DOHH2 (cell line): Measurements from ENCODE around the gene DYNC1I1.
A peak's percentile ranks its signal among the peaks of the same experiment; 100 is the strongest.

ENCODE experiments used
- H3F3A ChIP-seq: fragments of 200-600 bp; sonication (generic), shearing (Covaris generic); 2 replicates; pipeline ENCODE4 v1.6.0; 2016; ENCODE audit warnings: antibody characterized with exemption, mild to moderate bottlenecking; ENCODE audit not compliant: control insufficient read depth, insufficient read depth
- H3K27ac ChIP-seq: fragments of 200-600 bp; sonication (generic); 2 replicates; pipeline ENCODE4 v1.5.1; 2014; ENCODE audit warnings: low read depth, mild to moderate bottlenecking, low read length, moderate library complexity
- H3K27me3 ChIP-seq: fragments of 200-600 bp; sonication (generic); 2 replicates; pipeline ENCODE4 v1.6.1; 2014; ENCODE audit warnings: mild to moderate bottlenecking, low read length, mixed read lengths; ENCODE audit not compliant: control insufficient read depth
- H3K36me3 ChIP-seq: fragments of 200-600 bp; sonication (generic); 2 replicates; pipeline ENCODE4 v1.6.1; 2014; ENCODE audit warnings: mild to moderate bottlenecking, low read length, moderate library complexity, mixed read lengths; ENCODE audit not compliant: control insufficient read depth
- H3K4me1 ChIP-seq: fragments of 200-600 bp; sonication (generic); 2 replicates; pipeline ENCODE4 v1.6.1; 2014; ENCODE audit warnings: mild to moderate bottlenecking, low read length, mixed read lengths; ENCODE audit not compliant: control insufficient read depth
- H3K4me2 ChIP-seq: fragments of 200-600 bp; sonication (generic); 2 replicates; pipeline ENCODE4 v1.6.0; 2014; ENCODE audit warnings: mild to moderate bottlenecking, low read length, moderate library complexity
- H3K4me3 ChIP-seq: fragments of 200-600 bp; sonication (generic); 2 replicates; pipeline ENCODE4 v1.5.1; 2014; ENCODE audit warnings: mild to moderate bottlenecking, low read length, mixed read lengths
- H3K79me2 ChIP-seq: fragments of 200-600 bp; sonication (generic); 2 replicates; pipeline ENCODE4 v1.6.1; 2014; ENCODE audit warnings: mild to moderate bottlenecking, low read length, mixed read lengths; ENCODE audit not compliant: control insufficient read depth
- H3K9me2 ChIP-seq: fragments of 200-600 bp; sonication (generic); replicated peaks from 2 replicates; pipeline ENCODE4 v1.6.1; 2014; ENCODE audit warnings: mild to moderate bottlenecking, low read length, mixed read lengths; ENCODE audit not compliant: control insufficient read depth
- H3K9me3 ChIP-seq: fragments of 200-600 bp; sonication (generic); 2 replicates; pipeline ENCODE4 v1.6.1; 2014; ENCODE audit warnings: antibody characterized with exemption, low read length, mixed read lengths; ENCODE audit not compliant: control insufficient read depth, insufficient read depth
- H4K20me1 ChIP-seq: fragments of 200-600 bp; sonication (generic); 2 replicates; pipeline ENCODE4 v1.6.0; 2014; ENCODE audit warnings: low read depth, mild to moderate bottlenecking, antibody characterized with exemption, low read length, moderate library complexity; ENCODE audit not compliant: control insufficient read depth, insufficient read depth
- EZH2phosphoT487 ChIP-seq: fragments of 200-600 bp; sonication (generic); IDR thresholded peaks from 2 replicates; pipeline ENCODE4 v1.6.1; 2017; ENCODE audit warnings: borderline replicate concordance, mild to moderate bottlenecking, antibody characterized with exemption, low read length, moderate library complexity, mixed read lengths
- TF ChIP-seq, protein P1 (sequence below): fragments of 200-600 bp; sonication (generic); IDR thresholded peaks from one replicate; pipeline ENCODE4 v1.5.1; 2014; ENCODE audit warnings: antibody characterized with exemption, mild to moderate bottlenecking, low read depth, low read length; ENCODE audit not compliant: poor library complexity, severe bottlenecking

Gene DYNC1I1

DNA sequence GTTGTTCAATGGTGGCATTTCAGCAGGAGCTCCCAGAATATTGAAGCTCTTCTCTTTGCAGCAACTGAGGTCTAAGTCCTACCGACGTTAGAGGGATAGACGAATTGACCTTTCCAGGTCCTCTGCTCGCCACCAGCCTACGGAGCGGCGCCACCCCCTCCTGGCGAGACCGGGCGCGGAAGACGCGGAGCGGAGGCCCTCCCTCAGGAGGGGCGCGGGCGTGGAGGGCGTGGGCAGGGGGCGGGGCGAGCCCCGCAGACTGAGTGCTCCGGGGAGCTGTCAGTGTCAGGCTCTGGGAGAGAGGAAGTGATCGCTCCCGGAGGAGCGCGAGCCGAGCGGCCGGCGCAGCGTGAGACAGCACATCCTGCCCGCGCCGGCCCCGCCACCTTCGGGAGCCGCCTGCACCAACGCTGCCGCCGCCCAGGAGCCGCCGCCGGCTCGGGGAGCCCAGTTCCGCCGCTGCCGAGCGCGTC lies at the start of gene DYNC1I1:
DYNC1I1 (plus strand) TSS at position 257 of the 473 bp plus-strand sequence. CDS start 32,176 bp downstream, outside the sequence.
- H4K20me1 ChIP-seq = no peaks in the 10 kb centered on the region
- peak within 1 kb of the TSS; percentile 51 for H3K4me3 ChIP-seq

DNA sequence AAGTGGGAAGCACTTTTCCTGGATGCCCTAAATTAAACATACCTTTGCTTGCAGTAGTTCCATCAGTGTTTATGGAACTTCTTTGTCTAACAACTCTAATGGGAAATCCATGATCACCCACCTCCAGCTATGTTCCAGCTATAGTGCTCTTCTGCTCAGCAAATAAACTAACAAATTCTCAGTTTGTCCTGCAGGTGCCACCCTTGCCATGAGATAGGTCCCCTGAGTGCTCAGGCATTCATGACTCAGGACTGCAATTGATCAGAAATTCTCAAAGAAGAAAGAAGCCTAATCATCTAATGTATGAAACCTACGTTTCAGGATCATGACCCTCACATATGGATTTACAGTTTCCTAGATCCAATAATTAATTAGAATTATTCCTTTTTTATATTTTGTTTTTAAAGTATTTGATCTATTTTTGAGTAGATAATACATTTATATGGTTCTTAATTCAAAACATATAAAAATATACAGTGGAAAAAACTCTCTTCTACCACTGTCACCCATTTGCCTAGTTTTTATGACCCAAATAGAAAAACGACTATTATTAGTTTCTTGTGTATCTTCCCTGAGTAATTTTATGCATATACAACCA lies 48.7 kb upstream of the DYNC1I1 start:
- 0 out of 2 replicates have a peak, but pooled peaks cover 2% of the 10 kb centered on the region for H3K27me3 ChIP-seq
- no peaks in the 10 kb centered on the region for H3K36me3 ChIP-seq
- no peak overlapping the region for H3K27ac ChIP-seq
- H3K9me2 ChIP-seq = no peaks in the 10 kb centered on the region
- TF ChIP-seq, protein P1, sequence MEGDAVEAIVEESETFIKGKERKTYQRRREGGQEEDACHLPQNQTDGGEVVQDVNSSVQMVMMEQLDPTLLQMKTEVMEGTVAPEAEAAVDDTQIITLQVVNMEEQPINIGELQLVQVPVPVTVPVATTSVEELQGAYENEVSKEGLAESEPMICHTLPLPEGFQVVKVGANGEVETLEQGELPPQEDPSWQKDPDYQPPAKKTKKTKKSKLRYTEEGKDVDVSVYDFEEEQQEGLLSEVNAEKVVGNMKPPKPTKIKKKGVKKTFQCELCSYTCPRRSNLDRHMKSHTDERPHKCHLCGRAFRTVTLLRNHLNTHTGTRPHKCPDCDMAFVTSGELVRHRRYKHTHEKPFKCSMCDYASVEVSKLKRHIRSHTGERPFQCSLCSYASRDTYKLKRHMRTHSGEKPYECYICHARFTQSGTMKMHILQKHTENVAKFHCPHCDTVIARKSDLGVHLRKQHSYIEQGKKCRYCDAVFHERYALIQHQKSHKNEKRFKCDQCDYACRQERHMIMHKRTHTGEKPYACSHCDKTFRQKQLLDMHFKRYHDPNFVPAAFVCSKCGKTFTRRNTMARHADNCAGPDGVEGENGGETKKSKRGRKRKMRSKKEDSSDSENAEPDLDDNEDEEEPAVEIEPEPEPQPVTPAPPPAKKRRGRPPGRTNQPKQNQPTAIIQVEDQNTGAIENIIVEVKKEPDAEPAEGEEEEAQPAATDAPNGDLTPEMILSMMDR = peak; percentile 35
- no peak for TF ChIP-seq EZH2phosphoT487
- H4K20me1 ChIP-seq = no peaks in the 10 kb centered on the region
- H3K9me3 ChIP-seq = no peaks in the 10 kb centered on the region
- no peak overlapping the region for H3K4me2 ChIP-seq
- H3K4me1 ChIP-seq = no peaks in the 10 kb centered on the region
- H3F3A ChIP-seq = no peaks in the 10 kb centered on the region
- no peak overlapping the region for H3K4me3 ChIP-seq
- H3K79me2 ChIP-seq = no peaks in the 10 kb centered on the region

More for the DNA sequence above, at the start of gene DYNC1I1:
- no peaks in the 10 kb centered on the region for H3F3A ChIP-seq
- no peak within 1 kb of the TSS for H3K27ac ChIP-seq
- no peaks in the 10 kb centered on the region for H3K27me3 ChIP-seq
- H3K36me3 ChIP-seq = no peaks in the 10 kb centered on the region
- H3K9me3 ChIP-seq = no peaks in the 10 kb centered on the region
- no peak for TF ChIP-seq EZH2phosphoT487
- TF ChIP-seq, protein P1 = no peak
- H3K4me1 ChIP-seq = no peaks in the 10 kb centered on the region
- H3K79me2 ChIP-seq = no peaks in the 10 kb centered on the region
- peak within 1 kb of the TSS; percentile 54 for H3K4me2 ChIP-seq
- H3K9me2 ChIP-seq = no peaks in the 10 kb centered on the region

DNA sequence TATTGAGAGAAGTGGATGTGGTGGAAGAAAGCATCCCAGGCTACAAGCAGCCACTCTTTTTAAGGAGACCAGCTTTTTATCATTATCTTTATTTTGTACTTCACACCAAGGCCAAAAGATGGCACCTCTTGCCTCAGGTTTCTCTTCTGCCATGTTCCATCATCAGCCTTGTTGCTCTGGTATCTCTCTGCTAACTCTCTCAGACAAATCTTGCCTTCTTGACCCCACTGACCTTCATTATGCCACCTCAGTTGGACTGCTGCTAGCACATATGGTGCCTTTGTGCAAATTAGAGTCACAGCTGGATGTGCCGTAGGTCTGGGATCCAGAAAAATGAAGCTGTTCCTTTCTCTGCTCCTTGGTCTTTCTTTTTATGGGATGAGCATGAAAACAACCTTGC lies 47.1 kb upstream of the DYNC1I1 start:
- Histone ChIP-seq H3K9me3 (no peaks in the 10 kb centered on the region), H3K36me3 (no peaks in the 10 kb centered on the region), H3F3A (no peaks in the 10 kb centered on the region), H3K4me3 (no peak overlapping the region), H4K20me1 (no peaks in the 10 kb centered on the region), H3K9me2 (no peaks in the 10 kb centered on the region), H3K27ac (no peak overlapping the region), H3K79me2 (no peaks in the 10 kb centered on the region), H3K4me1 (no peaks in the 10 kb centered on the region), H3K4me2 (no peak overlapping the region), H3K27me3 (0 out of 2 replicates have a peak, but pooled peaks cover 2% of the 10 kb centered on the region)
- no peak for TF ChIP-seq EZH2phosphoT487
- TF ChIP-seq, protein P1 = no peak
